ENCODE results near the gene NUTM2G.
"Not testable (repeated sequence)": the region's sequence is repeated elsewhere in the genome, so short reads cannot be mapped to it uniquely, and the experiment has no call there.

DNA sequence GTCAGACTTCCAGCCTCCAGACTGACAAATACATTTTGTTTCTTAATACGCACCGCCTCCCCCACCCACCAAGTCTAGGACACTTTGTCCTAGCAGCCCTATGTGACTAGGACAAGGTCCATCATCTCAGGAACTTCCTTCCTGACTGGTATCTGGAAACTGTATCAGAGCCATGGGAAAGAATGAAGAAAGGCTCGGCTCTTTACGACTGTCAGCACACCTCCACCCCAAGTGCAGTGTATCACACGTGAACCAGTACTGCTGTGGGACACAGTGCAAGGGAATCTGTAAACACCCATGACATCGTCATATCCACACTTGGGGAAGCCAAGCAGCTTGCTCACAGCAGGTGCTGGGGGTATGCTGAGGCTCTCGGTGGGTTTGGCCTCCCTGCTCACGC is 13.0 kb downstream of the NUTM2G start:
- not testable (repeated sequence) for TF ChIP-seq CHD2 (IDR thresholded peaks at IDR 0.05; ENCODE audit: low read depth, low read length); JUND (IDR thresholded peaks at IDR 0.05; ENCODE audit: borderline replicate concordance, low read depth, low read length); JUND (tag; IDR thresholded peaks at IDR 0.05; ENCODE audit: borderline replicate concordance, low read depth, low read length); MAFG (tag; conservative IDR thresholded peaks at IDR 0.05); TAF1 (IDR thresholded peaks at IDR 0.05; ENCODE audit: control insufficient read depth, extremely low read depth, insufficient read depth, low read length, severe bottlenecking); TEAD2 (tag; IDR thresholded peaks at IDR 0.05); ZSCAN29 (IDR thresholded peaks at IDR 0.05); IRF2 (CRISPR knock-in tag; IDR thresholded peaks at IDR 0.05); ZZZ3 (IDR thresholded peaks at IDR 0.05); SMARCA5 (IDR thresholded peaks at IDR 0.05)
- TF ChIP-seq, protein P1, sequence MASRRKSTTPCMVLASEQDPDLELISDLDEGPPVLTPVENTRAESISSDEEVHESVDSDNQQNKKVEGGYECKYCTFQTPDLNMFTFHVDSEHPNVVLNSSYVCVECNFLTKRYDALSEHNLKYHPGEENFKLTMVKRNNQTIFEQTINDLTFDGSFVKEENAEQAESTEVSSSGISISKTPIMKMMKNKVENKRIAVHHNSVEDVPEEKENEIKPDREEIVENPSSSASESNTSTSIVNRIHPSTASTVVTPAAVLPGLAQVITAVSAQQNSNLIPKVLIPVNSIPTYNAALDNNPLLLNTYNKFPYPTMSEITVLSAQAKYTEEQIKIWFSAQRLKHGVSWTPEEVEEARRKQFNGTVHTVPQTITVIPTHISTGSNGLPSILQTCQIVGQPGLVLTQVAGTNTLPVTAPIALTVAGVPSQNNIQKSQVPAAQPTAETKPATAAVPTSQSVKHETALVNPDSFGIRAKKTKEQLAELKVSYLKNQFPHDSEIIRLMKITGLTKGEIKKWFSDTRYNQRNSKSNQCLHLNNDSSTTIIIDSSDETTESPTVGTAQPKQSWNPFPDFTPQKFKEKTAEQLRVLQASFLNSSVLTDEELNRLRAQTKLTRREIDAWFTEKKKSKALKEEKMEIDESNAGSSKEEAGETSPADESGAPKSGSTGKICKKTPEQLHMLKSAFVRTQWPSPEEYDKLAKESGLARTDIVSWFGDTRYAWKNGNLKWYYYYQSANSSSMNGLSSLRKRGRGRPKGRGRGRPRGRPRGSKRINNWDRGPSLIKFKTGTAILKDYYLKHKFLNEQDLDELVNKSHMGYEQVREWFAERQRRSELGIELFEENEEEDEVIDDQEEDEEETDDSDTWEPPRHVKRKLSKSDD (conservative IDR thresholded peaks at IDR 0.05; ENCODE audit: low read length), result not testable (repeated sequence)
- TF ChIP-seq, protein P2, sequence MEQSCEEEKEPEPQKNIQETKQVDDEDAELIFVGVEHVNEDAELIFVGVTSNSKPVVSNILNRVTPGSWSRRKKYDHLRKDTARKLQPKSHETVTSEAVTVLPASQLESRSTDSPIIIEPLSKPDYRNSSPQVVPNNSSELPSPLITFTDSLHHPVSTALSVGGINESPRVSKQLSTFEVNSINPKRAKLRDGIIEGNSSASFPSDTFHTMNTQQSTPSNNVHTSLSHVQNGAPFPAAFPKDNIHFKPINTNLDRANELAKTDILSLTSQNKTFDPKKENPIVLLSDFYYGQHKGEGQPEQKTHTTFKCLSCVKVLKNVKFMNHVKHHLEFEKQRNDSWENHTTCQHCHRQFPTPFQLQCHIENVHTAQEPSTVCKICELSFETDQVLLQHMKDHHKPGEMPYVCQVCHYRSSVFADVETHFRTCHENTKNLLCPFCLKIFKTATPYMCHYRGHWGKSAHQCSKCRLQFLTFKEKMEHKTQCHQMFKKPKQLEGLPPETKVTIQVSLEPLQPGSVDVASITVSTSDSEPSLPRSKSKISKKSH (CRISPR knock-in tag; IDR thresholded peaks at IDR 0.05), result not testable (repeated sequence)
- TF ChIP-seq, protein P3, sequence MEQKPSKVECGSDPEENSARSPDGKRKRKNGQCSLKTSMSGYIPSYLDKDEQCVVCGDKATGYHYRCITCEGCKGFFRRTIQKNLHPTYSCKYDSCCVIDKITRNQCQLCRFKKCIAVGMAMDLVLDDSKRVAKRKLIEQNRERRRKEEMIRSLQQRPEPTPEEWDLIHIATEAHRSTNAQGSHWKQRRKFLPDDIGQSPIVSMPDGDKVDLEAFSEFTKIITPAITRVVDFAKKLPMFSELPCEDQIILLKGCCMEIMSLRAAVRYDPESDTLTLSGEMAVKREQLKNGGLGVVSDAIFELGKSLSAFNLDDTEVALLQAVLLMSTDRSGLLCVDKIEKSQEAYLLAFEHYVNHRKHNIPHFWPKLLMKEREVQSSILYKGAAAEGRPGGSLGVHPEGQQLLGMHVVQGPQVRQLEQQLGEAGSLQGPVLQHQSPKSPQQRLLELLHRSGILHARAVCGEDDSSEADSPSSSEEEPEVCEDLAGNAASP (IDR thresholded peaks at IDR 0.05), result not testable (repeated sequence)
